Uterus (tissue), 2 donors: ENCODE data around the gene FAM78A.

Experiments
- POLR2A ChIP-seq, 2 donors: fragments of 450-650 bp; IDR thresholded peaks; one replicate each; pipeline ENCODE4 v1.6.1; 2016; ENCODE audit warnings: antibody characterized with exemption in 2 of 2, mild to moderate bottlenecking in 1 of 2, moderate library complexity in 1 of 2
- TF ChIP-seq, protein P1 (sequence below), 4 experiments: fragments of 200-600 bp in 2 of 4; fragments of 450-650 bp in 2 of 4; sonication (generic) in 2 of 4; IDR thresholded peaks; one replicate each; pipeline ENCODE4 v1.5.1; 2016 to 2019; ENCODE audit warnings: antibody characterized with exemption in 4 of 4, mild to moderate bottlenecking in 2 of 4, moderate library complexity in 1 of 4

DNA sequence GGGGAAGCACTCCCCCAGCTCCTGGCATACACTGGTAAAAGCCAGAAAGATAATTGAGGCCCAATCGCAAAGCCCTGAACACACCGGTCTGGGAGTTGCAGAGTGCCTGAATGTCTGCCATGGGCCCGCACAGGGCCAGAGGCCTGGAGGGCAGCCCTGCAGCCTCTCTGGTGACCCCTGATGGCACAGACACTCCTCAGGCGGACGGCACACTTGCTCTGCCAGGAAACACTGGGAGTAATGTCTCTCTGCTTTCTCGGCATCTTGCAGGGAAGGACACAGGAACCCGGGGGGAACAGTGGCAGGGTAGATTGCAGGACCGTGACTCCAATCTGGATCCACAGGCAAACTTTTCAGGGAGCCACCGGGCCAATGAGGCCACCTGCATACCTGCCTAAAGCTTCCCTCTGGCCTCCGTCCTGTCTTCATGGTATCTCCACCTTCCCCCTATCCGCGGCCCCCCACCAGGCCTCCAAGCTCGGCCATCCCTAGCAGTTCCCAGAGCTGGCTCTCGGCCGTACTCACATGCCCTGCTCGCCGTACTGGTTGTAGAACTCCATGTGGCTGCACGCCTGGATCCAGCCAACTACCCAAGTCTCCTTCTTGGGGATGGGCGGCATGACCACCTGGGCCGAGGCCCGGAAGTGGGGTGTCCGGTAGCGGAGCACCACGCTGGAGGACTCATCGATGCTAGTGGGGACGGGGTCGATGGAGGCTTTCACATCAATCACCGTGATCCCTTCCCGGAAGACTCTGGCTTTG, 797 bp downstream of the FAM78A start:
- no peak for TF ChIP-seq POLR2A (IDR thresholded peaks at IDR 0.05)
- TF ChIP-seq, protein P1, sequence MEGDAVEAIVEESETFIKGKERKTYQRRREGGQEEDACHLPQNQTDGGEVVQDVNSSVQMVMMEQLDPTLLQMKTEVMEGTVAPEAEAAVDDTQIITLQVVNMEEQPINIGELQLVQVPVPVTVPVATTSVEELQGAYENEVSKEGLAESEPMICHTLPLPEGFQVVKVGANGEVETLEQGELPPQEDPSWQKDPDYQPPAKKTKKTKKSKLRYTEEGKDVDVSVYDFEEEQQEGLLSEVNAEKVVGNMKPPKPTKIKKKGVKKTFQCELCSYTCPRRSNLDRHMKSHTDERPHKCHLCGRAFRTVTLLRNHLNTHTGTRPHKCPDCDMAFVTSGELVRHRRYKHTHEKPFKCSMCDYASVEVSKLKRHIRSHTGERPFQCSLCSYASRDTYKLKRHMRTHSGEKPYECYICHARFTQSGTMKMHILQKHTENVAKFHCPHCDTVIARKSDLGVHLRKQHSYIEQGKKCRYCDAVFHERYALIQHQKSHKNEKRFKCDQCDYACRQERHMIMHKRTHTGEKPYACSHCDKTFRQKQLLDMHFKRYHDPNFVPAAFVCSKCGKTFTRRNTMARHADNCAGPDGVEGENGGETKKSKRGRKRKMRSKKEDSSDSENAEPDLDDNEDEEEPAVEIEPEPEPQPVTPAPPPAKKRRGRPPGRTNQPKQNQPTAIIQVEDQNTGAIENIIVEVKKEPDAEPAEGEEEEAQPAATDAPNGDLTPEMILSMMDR (IDR thresholded peaks at IDR 0.05) = no peak
